Upper lobe of left lung (tissue), 6 donors: ENCODE results near the gene ADSS1. TPM values are rescaled to one million over a fixed set of nuclear protein-coding genes. Genes with fewer than 3 reads are reported as not detected.
A peak's percentile ranks its signal among the peaks of the same experiment; 100 is the strongest.

Source experiments
- ATAC-seq, 2 donors: fragments of 200-7000 bp; cut with Tn5 transposase; one replicate each; pipeline ENCODE4 v1.9.1; 2022; ENCODE audit warnings: mild to moderate bottlenecking in 2 of 2, moderate library complexity in 2 of 2; ENCODE audit not compliant: low FRiP score in 2 of 2
- DNase-seq, 2 donors: peaks; one replicate each; pipeline ENCODE4 v3.0.0-alpha.2; 2019 to 2020
- H3K27ac ChIP-seq, 4 donors: fragments of 200-600 bp; sonication (generic); one replicate each; pipeline ENCODE4 v1.5.1; 2016 to 2019
- H3K27me3 ChIP-seq, 4 donors: fragments of 200-600 bp; sonication (generic); one replicate each; pipeline ENCODE4 v1.5.1; 2017 to 2019
- H3K36me3 ChIP-seq, 4 donors: fragments of 200-600 bp; sonication (generic); one replicate each; pipeline ENCODE4 v1.5.1; 2016 to 2019
- H3K4me1 ChIP-seq, 4 donors: fragments of 200-600 bp; sonication (generic); one replicate each; pipeline ENCODE4 v1.5.1; 2018 to 2019
- H3K4me3 ChIP-seq, 4 donors: fragments of 200-600 bp; sonication (generic); one replicate each; pipeline ENCODE4 v1.5.1; 2017 to 2019; ENCODE audit warnings: mild to moderate bottlenecking in 2 of 4, moderate library complexity in 1 of 4
- H3K9me3 ChIP-seq, 4 donors: fragments of 200-600 bp; sonication (generic); one replicate each; pipeline ENCODE4 v1.5.1; 2018 to 2019
- CTCF ChIP-seq, 6 experiments: fragments of 450-650 bp in 4 of 6; fragments of 200-600 bp in 2 of 6; sonication (generic) in 2 of 6; IDR thresholded peaks; one replicate each; pipeline ENCODE4 v1.5.1; 2016 to 2019; ENCODE audit warnings: antibody characterized with exemption in 6 of 6
- EP300 ChIP-seq, 4 donors: sonication (generic); formaldehyde crosslinking; IDR thresholded peaks; one replicate each; pipeline ENCODE4 v1.5.1; 2017; ENCODE audit warnings: antibody characterized with exemption in 4 of 4, control low read depth in 2 of 4
- POLR2A ChIP-seq, 4 donors: fragments of 450-650 bp; IDR thresholded peaks; one replicate each; pipeline ENCODE4 v1.5.1; 2016 to 2017; ENCODE audit warnings: antibody characterized with exemption in 4 of 4, mild to moderate bottlenecking in 2 of 4
- POLR2AphosphoS5 ChIP-seq, 2 donors: sonication (generic); formaldehyde crosslinking; IDR thresholded peaks; one replicate each; pipeline ENCODE4 v1.5.1; 2017; ENCODE audit warnings: antibody characterized with exemption in 2 of 2
- WGBS, 2 donors: methylation state at CpG; one replicate each; pipeline ENCODE4 v1.1.5; 2017 to 2018; 5-methylcytosine and 5-hydroxymethylcytosine counted together
- total RNA-seq, 6 donors: library from RNA; depleted of rRNA in 4 of 6; stranded (reverse); fragments of >200 nt in 4 of 6; gene quantifications; one replicate each; pipeline versions ENCODE4 v1.1.0 to v1.2.1, GENCODE V29; 2016 to 2021
- donor health status: DM: no; HTN: no; CAD: no; lungs with moderate emphysema.
- donor health status: DM: no; HTN: yes; CAD: no; lungs with severe emphysema.

Gene ADSS1
- total RNA-seq, 6 donors from 2014 or later: 4.9 to 34.6 (median 6.2) TPM

DNA sequence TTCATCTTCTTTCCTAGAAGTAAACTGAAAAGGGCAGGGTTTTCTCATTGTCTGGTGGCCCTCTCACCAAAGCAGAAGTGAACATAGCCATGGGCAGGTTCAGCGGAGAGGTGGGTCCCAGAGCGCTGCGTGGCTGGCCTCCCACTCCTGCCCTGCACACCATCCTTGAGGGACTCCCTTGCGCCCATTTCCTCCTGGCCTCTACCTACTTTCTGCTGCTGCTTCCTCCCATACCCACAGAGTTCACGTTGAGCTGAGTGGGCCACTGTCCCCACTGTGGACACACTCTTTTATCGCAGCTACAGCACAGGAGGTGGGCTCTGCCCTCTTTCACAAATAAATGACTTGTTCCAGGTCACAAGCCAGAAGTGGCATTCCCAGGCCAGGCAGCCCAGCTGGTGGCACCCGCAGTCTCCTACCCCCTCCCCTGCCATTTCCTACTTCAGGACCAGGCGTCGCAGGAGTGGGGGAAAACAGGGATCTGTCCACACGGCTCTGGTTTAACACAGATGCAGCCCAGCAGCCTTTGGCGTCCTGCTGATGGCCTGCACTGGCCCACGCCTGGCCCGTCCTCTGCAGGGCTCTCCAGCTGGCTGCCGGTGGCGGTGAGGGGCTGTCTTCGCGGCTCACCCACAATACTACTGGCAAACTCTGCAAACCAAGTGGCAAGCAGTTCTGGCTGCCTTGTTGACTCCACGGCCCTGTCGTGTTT is 33.8 kb downstream of the ADSS1 start:
- peaks cover 9 to 19% (median 16%) of the 10 kb centered on the region in 4 donors for H3K4me1 ChIP-seq
- 91 to 92% methylated on average over 17 to 19 of the region's 19 CpGs for WGBS, 2 donors
- TF ChIP-seq CTCF (IDR thresholded peaks at IDR 0.05) (no peak), EP300 (IDR thresholded peaks at IDR 0.05) (no peak), POLR2A (IDR thresholded peaks at IDR 0.05) (no peak), POLR2AphosphoS5 (IDR thresholded peaks at IDR 0.05) (no peak)
- DNase-seq: peak in 1 of 2 donors; percentile 65
- ATAC-seq: no peak
- H3K4me3 ChIP-seq: no peak overlapping the region
- no peaks in the 10 kb centered on the region for H3K9me3 ChIP-seq
- no peaks in the 10 kb centered on the region for H3K27me3 ChIP-seq
- no peak overlapping the region for H3K27ac ChIP-seq
- H3K36me3 ChIP-seq: peaks cover 13 to 64% (median 52%) of the 10 kb centered on the region in 4 donors

GRCh38 chr14:104758981-104759969 is 35.2 kb downstream of the ADSS1 start:
- ATAC-seq (no peak), DNase-seq (peak in 1 of 2 donors; percentile 74)
- H3K4me1 ChIP-seq: peaks cover 4 to 12% (median 8%) of the 10 kb centered on the region in 4 donors
- H3K27ac ChIP-seq: no peak overlapping the region
- 90 to 92% methylated on average over 26 to 30 of the region's 30 CpGs for WGBS, 2 donors
- no peaks in the 10 kb centered on the region for H3K27me3 ChIP-seq
- H3K4me3 ChIP-seq: no peak overlapping the region
- no peak for TF ChIP-seq POLR2AphosphoS5 (IDR thresholded peaks at IDR 0.05)
- TF ChIP-seq POLR2A (IDR thresholded peaks at IDR 0.05): no peak
- no peak for TF ChIP-seq CTCF (IDR thresholded peaks at IDR 0.05)
- no peak for TF ChIP-seq EP300 (IDR thresholded peaks at IDR 0.05)
- no peaks in the 10 kb centered on the region for H3K9me3 ChIP-seq
- H3K36me3 ChIP-seq: peaks cover 13 to 64% (median 52%) of the 10 kb centered on the region in 4 donors

GRCh38 chr14:104765517-104765916 is 41.5 kb downstream of the ADSS1 start:
- DNase-seq: no peak
- Histone ChIP-seq H3K27ac (no peak overlapping the region), H3K4me3 (no peak overlapping the region), H3K27me3 (no peaks in the 10 kb centered on the region), H3K4me1 (peaks cover 7 to 16% (median 14%) of the 10 kb centered on the region in 4 donors), H3K36me3 (peaks cover 0 to 20% (median 13%) of the 10 kb centered on the region in 4 donors), H3K9me3 (peaks cover 0 to 6% (median 0%) of the 10 kb centered on the region in 4 donors)
- 90 to 92% methylated on average over 3 of the region's 3 CpGs for WGBS, 2 donors
- TF ChIP-seq POLR2AphosphoS5 (IDR thresholded peaks at IDR 0.05) (no peak), POLR2A (IDR thresholded peaks at IDR 0.05) (no peak), CTCF (IDR thresholded peaks at IDR 0.05) (no peak), EP300 (IDR thresholded peaks at IDR 0.05) (no peak)
- ATAC-seq: no peak

GRCh38 chr14:104766256-104766862 is 42.3 kb downstream of the ADSS1 start:
- Histone ChIP-seq H3K27ac (peak overlapping the region in 1 of 4 donors; percentile 30), H3K4me3 (no peak overlapping the region)
- WGBS, 2 donors: 95 to 98% methylated on average over 4 of the region's 4 CpGs

More at GRCh38 chr14:104766256-104766862, 42.3 kb downstream of the ADSS1 start:
- Histone ChIP-seq H3K4me1 (peaks cover 7 to 16% (median 14%) of the 10 kb centered on the region in 4 donors), H3K36me3 (peaks cover 0 to 20% (median 15%) of the 10 kb centered on the region in 4 donors), H3K27me3 (no peaks in the 10 kb centered on the region), H3K9me3 (peaks cover 0 to 6% (median 2%) of the 10 kb centered on the region in 4 donors)
- ATAC-seq: no peak
- no peak for TF ChIP-seq CTCF (IDR thresholded peaks at IDR 0.05)
- TF ChIP-seq EP300 (IDR thresholded peaks at IDR 0.05): no peak
- no peak for TF ChIP-seq POLR2AphosphoS5 (IDR thresholded peaks at IDR 0.05)
- no peak for TF ChIP-seq POLR2A (IDR thresholded peaks at IDR 0.05)
- DNase-seq: no peak
